Osteoblast (primary cell): ENCODE measurements around the gene RNASE7. TPM values are rescaled to one million over a fixed set of nuclear protein-coding genes. Genes with fewer than 3 reads are reported as not detected.

ENCODE experiments used
- DNase-seq: peaks from one replicate; pipeline ENCODE4 v3.0.0; 2011; ENCODE audit warnings: low spot score, mixed read lengths; ENCODE audit not compliant: insufficient read length; ENCODE audit errors: missing footprints
- H2AFZ ChIP-seq: 2 replicates; pipeline ENCODE4 v1.6.0; 2011; ENCODE audit warnings: mild to moderate bottlenecking, low read length
- H3K27ac ChIP-seq: 2 replicates; pipeline ENCODE4 v1.5.1; 2011; ENCODE audit warnings: mild to moderate bottlenecking, low read depth, low read length, moderate library complexity
- H3K27me3 ChIP-seq: 2 replicates; pipeline ENCODE4 v1.6.0; 2012; ENCODE audit warnings: mild to moderate bottlenecking, control low read depth, inconsistent platforms, low read length, moderate library complexity; ENCODE audit not compliant: insufficient read depth
- H3K36me3 ChIP-seq: 2 replicates; pipeline ENCODE4 v1.5.1; 2011; ENCODE audit warnings: mild to moderate bottlenecking, low read length, control low read depth, moderate library complexity; ENCODE audit not compliant: insufficient read depth
- H3K4me1 ChIP-seq: 2 replicates; pipeline ENCODE4 v1.5.1; 2011; ENCODE audit warnings: mild to moderate bottlenecking, low read length, control low read depth, moderate library complexity; ENCODE audit not compliant: insufficient read depth
- H3K4me2 ChIP-seq: 2 replicates; pipeline ENCODE4 v1.6.0; 2011; ENCODE audit warnings: mild to moderate bottlenecking, low read length; ENCODE audit not compliant: insufficient read depth
- H3K4me3 ChIP-seq: fragments of 200-600 bp; sonication (generic); 3 replicates; pipeline ENCODE4 v1.5.1; 2012; ENCODE audit warnings: mild to moderate bottlenecking, low read length, inconsistent platforms; ENCODE audit not compliant: insufficient read depth
- H3K79me2 ChIP-seq: 2 replicates; pipeline ENCODE4 v1.6.0; 2012; ENCODE audit warnings: mild to moderate bottlenecking, low read length, control low read depth, inconsistent platforms; ENCODE audit not compliant: insufficient read depth
- H3K9me3 ChIP-seq: 2 replicates; pipeline ENCODE4 v1.5.1; 2011; ENCODE audit warnings: low read depth, low read length, control low read depth
- H4K20me1 ChIP-seq: 2 replicates; pipeline ENCODE4 v1.6.0; 2012; ENCODE audit warnings: mild to moderate bottlenecking, low read length, control low read depth; ENCODE audit not compliant: insufficient read depth
- CTCF ChIP-seq: IDR thresholded peaks from 2 replicates; pipeline ENCODE4 v1.5.1; 2011; ENCODE audit warnings: mild to moderate bottlenecking, low read depth, low read length, moderate library complexity; ENCODE audit errors: extremely low read depth
- total RNA-seq: library from RNA; depleted of rRNA; stranded (reverse); fragments of >200 nt; gene quantifications from 2 replicates; pipeline ENCODE4 v1.2.3, GENCODE V29; 2012

Gene RNASE7
- total RNA-seq, 1 donor, result not detected

GRCh38 chr14:21088687-21089086 is 46.5 kb downstream of the RNASE7 start:
- Histone ChIP-seq H3K79me2 (no peaks in the 10 kb centered on the region), H3K4me1 (peaks cover 10% of the 10 kb centered on the region), H3K4me3 (no peak overlapping the region), H3K27ac (no peak overlapping the region), H4K20me1 (peaks cover 12% of the 10 kb centered on the region), H3K27me3 (no peaks in the 10 kb centered on the region), H3K9me3 (no peaks in the 10 kb centered on the region), H2AFZ (no peak overlapping the region), H3K36me3 (peaks cover 50% of the 10 kb centered on the region), H3K4me2 (no peak overlapping the region)
- no peak for TF ChIP-seq CTCF
- peak; percentile 41 for DNase-seq

GRCh38 chr14:21089271-21089670 is 47.1 kb downstream of the RNASE7 start:
- Histone ChIP-seq H3K27ac (no peak overlapping the region), H3K36me3 (peaks cover 45% of the 10 kb centered on the region), H2AFZ (no peak overlapping the region), H3K9me3 (no peaks in the 10 kb centered on the region), H3K4me3 (no peak overlapping the region), H3K4me1 (peaks cover 10% of the 10 kb centered on the region), H3K79me2 (no peaks in the 10 kb centered on the region), H3K27me3 (no peaks in the 10 kb centered on the region), H4K20me1 (peaks cover 15% of the 10 kb centered on the region), H3K4me2 (no peak overlapping the region)
- DNase-seq, result peak; percentile 67
- no peak for TF ChIP-seq CTCF

GRCh38 chr14:21089877-21090193 is 47.7 kb downstream of the RNASE7 start:
- TF ChIP-seq CTCF, result no peak
- peak; percentile 71 for DNase-seq
- no peak overlapping the region for H3K4me2 ChIP-seq
- peaks cover 6% of the 10 kb centered on the region for H3K4me1 ChIP-seq
- no peak overlapping the region for H3K4me3 ChIP-seq
- peaks cover 15% of the 10 kb centered on the region for H4K20me1 ChIP-seq
- no peak overlapping the region for H2AFZ ChIP-seq
- no peak overlapping the region for H3K27ac ChIP-seq
- H3K79me2 ChIP-seq, result no peaks in the 10 kb centered on the region
- H3K9me3 ChIP-seq, result no peaks in the 10 kb centered on the region
- H3K27me3 ChIP-seq, result no peaks in the 10 kb centered on the region
- H3K36me3 ChIP-seq, result peaks cover 40% of the 10 kb centered on the region

- Histone ChIP-seq H2AFZ (no peak overlapping the region), H3K9me3 (no peaks in the 10 kb centered on the region), H3K27ac (no peak overlapping the region), H3K27me3 (no peaks in the 10 kb centered on the region), H3K36me3 (peaks cover 36% of the 10 kb centered on the region), H3K4me1 (peaks cover 1% of the 10 kb centered on the region), H3K4me2 (no peak overlapping the region), H3K79me2 (no peaks in the 10 kb centered on the region), H3K4me3 (no peak overlapping the region), H4K20me1 (peaks cover 15% of the 10 kb centered on the region)
- DNase-seq, result peak; percentile 94
- peak; percentile 38 for TF ChIP-seq CTCF
Observed at GRCh38 chr14:21090194-21090939, 48.2 kb downstream of the RNASE7 start.
